ENCODE results near the gene ENPP1. TPM values are rescaled to one million over a fixed set of nuclear protein-coding genes. Genes with fewer than 3 reads are reported as not detected.

The ENPP1 gene
- total RNA-seq = 339 and 481 TPM in 2 replicates

GRCh38 chr6:131807644-131808459 lies at the start of gene ENPP1:
TSS of gene ENPP1 (plus strand) at chr6:131808020. CDS start at chr6:131808036, 16 bp downstream.

Small RNAs within 50 kb of the gene (small RNA-seq; reads per million reads assigned to genes)
- gene MIR548H5 = not detected
- not detected for gene SELENOKP2

Other genes starting within 250 kb of the ENPP1 start
- gene ARG1, start 234.8 kb upstream of the ENPP1 start, total RNA-seq = not detected in 2 replicates
- gene MED23, start 179.8 kb upstream of the ENPP1 start, total RNA-seq = 39.7 and 48.2 TPM in 2 replicates
- gene ENPP3, start 170.7 kb upstream of the ENPP1 start, total RNA-seq = 0.11 TPM in 1 of 2 replicates, not detected in the other
- gene OR2A4, start 106.6 kb upstream of the ENPP1 start, total RNA-seq = 0.39 TPM in 1 of 2 replicates, not detected in the other
- 0.11 TPM in 1 of 2 replicates, not detected in the other for gene CTAGE9, start 97.0 kb upstream of the ENPP1 start, total RNA-seq
- gene CCN2, start 143.4 kb downstream of the ENPP1 start, total RNA-seq = 14.5 and 59.9 TPM in 2 replicates